LNCaP clone FGC (cell line): ENCODE data around the gene CABP7.

Source experiments
- DNase-seq: peaks from one replicate; pipeline ENCODE4 v3.0.0-alpha.2; 2011; ENCODE audit warnings: low read depth
- H3K4me3 ChIP-seq: 2 replicates; pipeline ENCODE4 v1.5.1; 2011; ENCODE audit warnings: mild to moderate bottlenecking, low read depth, low read length, control low read depth
- TF ChIP-seq, protein P1 (sequence below): IDR thresholded peaks from 2 replicates; pipeline ENCODE4 v1.5.1; 2012; ENCODE audit warnings: mild to moderate bottlenecking; ENCODE audit not compliant: control insufficient read depth, insufficient read depth; ENCODE audit errors: extremely low read depth

CABP7 gene

DNA sequence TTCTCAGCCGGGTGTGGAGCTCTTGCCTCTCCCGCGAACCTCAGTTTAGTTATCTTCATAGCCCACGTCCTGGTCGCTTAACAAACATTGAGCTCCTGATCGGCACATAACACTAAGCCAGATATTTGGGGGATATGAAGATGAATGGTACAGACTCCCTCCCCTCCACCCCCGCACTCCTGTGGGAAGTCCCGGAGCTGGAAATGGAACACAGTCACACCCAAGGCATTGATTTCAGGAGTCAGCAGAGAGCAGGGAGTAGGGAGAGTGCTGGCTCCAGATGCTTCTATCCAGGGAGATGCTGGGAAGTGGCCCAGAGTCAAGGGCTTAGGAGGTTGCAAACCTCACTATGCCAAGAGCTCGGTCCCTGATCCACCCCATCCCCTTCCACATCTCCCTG, 26.1 kb upstream of the CABP7 start:
- no peak for DNase-seq
- TF ChIP-seq, protein P1, sequence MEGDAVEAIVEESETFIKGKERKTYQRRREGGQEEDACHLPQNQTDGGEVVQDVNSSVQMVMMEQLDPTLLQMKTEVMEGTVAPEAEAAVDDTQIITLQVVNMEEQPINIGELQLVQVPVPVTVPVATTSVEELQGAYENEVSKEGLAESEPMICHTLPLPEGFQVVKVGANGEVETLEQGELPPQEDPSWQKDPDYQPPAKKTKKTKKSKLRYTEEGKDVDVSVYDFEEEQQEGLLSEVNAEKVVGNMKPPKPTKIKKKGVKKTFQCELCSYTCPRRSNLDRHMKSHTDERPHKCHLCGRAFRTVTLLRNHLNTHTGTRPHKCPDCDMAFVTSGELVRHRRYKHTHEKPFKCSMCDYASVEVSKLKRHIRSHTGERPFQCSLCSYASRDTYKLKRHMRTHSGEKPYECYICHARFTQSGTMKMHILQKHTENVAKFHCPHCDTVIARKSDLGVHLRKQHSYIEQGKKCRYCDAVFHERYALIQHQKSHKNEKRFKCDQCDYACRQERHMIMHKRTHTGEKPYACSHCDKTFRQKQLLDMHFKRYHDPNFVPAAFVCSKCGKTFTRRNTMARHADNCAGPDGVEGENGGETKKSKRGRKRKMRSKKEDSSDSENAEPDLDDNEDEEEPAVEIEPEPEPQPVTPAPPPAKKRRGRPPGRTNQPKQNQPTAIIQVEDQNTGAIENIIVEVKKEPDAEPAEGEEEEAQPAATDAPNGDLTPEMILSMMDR: no peak
- no peak overlapping the region for H3K4me3 ChIP-seq

DNA sequence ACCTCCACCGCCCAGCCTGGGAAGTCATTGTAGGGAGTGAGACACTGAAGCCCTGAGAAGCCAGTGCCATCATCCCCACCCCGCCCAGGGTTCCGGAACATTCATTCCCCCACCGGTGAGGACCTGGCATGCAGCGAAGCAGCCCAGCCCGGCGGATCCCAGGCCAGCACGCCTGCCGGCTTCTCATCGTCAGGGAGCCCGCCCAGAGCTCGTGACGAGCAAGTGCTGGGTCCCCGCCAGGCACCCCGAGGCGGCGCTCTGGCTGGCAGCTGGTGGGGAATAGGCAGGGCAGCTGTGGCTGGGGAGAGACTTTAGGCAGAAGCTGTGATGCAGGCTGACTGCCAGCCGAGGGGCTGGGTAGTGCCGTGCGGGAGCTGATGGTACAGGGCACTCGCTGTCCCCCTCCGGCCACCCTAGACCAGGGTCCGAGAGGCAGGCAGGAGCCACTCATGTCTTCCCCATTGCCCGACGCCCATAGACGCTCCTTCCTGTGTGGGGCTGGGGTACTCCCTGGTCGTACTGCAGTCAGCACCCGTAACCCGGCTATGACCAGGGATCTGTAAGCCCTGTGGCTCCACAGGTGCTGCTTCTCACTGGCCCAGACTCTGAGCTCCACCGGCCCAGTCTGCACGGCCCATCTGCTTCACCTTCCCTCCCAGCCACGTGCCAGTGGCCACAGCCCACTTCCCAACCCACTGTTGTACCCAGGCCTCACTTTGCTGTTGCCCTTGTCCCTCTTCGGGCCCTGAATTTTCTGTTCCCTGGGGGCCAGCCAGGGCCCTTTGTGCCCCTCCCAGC, 24.5 kb upstream of the CABP7 start:
- TF ChIP-seq, protein P1: no peak
- no peak overlapping the region for H3K4me3 ChIP-seq
- no peak for DNase-seq

DNA sequence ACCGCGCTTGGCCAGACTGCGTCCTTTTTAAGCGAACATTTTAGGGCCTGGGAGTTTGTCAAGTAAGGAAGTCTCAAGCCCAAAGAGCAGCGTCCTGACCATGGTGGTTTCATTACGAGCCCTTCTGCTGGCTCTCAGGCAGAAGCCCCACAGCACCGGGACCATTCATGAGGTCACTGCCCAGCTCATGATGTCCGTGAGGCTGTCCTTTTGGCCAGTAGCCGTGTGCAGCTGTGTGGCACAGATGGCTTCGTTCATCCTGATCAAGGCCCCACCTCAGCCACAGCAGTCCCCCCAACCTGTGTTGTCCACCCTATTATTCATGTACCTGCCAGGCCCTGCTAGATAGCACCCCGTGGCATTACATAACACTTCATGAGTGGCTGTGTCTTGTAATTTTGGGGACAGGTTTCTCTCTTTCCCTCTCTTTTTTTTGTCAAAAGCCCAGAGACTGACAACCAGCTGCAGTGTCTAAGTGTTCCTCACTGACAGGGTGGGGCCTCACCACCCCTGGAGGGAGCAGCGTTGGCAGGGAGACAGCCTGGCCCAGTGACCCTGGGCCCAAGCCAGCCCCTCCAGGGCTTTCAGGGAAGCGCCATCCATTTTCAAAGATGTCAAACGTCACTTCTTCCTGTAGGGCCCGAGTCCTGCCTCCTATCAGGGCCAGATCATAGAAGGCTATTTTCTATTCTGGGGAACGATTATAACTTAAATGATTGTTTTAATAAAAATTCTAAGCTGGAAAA, 21.8 kb upstream of the CABP7 start:
- no peak overlapping the region for H3K4me3 ChIP-seq
- TF ChIP-seq, protein P1: no peak
- no peak for DNase-seq

DNA sequence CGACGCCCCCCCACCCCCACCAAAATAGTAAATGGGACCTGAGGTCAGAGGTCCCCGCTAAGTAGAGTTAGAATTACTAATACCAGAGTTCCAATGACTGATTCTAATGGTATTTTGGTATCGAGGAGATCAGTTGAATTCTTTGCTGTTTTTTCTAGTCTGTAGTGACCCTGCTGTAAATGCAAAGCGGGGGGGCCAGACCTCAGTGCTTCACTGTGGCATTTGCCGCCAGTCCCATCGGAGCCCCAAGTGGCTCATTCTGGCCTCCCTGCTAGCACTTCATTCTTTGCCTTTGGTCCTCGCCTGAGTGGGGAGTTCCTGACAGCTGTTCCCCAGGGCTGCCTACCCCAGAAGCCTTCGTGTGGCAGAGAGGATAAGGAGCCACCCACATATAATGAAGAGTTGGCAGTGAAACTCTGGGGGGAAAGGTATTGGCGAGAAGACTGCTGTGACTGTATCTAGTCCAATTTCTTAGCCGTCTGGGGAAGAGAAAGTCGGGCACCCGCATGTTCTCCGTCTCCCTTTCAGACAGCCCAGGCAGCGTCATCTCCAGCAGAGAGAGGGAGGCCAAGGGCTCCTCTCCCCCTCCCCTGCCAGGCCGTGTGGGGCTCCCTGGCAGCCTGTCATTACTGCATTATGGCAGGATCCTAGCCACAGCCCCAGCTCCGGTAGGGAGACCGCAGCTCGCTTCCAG, 19.4 kb upstream of the CABP7 start:
- DNase-seq: no peak
- TF ChIP-seq, protein P1: no peak
- no peak overlapping the region for H3K4me3 ChIP-seq

DNA sequence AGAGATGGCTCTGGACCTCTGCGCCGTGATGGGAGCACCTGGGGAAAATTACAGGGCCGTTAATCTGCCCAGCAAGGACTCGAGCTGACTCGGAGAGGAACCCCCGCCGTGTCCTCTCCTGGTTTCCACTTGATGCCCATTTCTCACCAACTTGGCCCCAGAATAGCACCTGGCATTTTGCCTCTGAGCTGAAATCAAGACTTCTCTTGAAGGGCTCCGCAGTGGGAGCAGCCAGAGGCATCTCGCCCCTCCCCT, 19.0 kb upstream of the CABP7 start:
- H3K4me3 ChIP-seq: no peak overlapping the region
- no peak for DNase-seq
- TF ChIP-seq, protein P1: no peak

DNA sequence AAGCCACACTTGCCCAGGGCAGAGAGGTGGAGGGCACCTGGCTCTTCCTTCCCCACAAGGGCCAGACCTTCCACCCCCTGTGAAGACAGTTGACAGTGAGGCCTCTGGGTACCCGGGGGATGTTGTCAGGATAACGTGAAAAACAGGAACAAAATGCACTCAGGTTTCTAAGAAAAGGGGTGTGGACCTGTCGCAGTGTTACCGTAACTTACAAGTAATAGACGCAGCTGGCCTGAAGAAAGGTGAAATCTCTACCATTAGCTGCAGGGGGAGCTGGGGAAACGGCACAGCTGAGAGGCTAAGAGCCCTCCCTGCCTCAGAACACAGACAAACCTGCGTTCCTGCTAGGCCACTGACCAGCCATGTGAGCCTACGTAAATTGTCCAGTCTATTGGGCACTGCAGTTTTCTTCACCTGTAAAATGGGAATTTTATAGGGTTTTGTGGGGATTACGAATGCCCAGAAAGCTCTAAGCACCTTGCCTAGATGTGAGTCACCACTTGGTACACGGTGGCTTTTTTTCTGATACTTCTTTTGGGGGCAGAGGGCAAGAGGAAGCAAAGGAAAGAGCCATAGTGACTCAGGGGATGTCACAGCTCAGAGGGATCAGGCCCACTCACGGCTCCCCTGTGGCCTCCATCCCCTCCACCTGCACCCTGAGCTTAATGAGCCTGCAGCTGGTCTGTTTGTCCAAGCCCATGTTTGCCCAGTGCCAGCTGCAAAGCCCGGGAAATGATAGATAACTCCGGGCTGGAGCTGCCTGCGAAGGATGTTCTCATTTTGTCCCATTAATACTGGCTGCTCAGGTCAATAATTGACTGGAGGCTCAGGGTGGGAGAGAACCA, 18.4 kb upstream of the CABP7 start:
- no peak for DNase-seq
- H3K4me3 ChIP-seq: no peak overlapping the region
- TF ChIP-seq, protein P1: peak; percentile 51
